H54 (cell line): ENCODE measurements around the gene CCDC12.

Experiments
- DNase-seq: peaks from one replicate; pipeline ENCODE4 v3.0.0; 2011; ENCODE audit warnings: low spot score, mixed read lengths; ENCODE audit not compliant: insufficient read length
- FAIRE-seq: peaks from 3 replicates; lab custom pipeline; 2011; peaks lifted over from hg19 to GRCh38; lab: Jason Lieb, UNC
- POLR2A ChIP-seq: IDR thresholded peaks from 2 replicates; pipeline ENCODE4 v1.6.1; 2011; ENCODE audit warnings: low read depth, mild to moderate bottlenecking, low read length

CCDC12 gene

GRCh38 chr3:46925585-46925934 lies 51.0 kb downstream of the CCDC12 start:
- FAIRE-seq (no peak), DNase-seq (no peak)
- no peak for TF ChIP-seq POLR2A

DNA sequence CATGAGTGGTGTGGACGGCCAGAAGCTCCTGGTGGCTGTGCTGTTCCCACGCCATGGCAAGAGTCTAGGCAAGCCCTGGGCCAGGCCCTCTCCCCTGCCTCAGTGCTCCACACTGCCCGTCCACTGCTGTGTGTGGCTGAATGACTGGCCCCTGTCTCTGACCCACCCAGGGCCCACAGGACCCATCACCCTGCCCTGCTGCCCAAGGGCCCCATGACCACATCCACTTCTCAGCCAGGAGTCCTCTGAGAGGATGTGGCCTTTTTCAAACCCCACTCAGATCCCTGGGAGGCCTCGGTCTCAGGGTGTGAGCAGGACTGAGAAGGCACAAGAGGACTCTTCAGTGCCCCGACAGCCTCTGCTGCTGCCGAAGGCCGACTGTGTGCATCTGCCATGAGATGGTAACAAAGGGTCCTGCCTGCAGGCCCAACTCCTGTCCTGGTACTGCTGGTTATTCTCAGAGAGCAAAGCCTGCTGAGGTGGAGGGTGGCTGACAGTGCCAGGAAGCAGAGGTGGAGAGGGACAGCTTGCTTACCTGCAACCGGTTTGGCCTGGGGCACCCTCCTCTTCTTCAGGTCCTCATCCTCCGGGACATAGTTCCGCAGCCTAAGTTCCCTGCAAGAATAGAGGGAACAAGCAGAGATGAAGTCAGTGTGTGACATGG lies 51.5 kb downstream of the CCDC12 start:
- no peak for FAIRE-seq
- TF ChIP-seq POLR2A: no peak
- no peak for DNase-seq

- FAIRE-seq: no peak
- TF ChIP-seq POLR2A: no peak
- DNase-seq: no peak
These were observed 52.8 kb downstream of the CCDC12 start for GRCh38 chr3:46923559-46924350.

DNA sequence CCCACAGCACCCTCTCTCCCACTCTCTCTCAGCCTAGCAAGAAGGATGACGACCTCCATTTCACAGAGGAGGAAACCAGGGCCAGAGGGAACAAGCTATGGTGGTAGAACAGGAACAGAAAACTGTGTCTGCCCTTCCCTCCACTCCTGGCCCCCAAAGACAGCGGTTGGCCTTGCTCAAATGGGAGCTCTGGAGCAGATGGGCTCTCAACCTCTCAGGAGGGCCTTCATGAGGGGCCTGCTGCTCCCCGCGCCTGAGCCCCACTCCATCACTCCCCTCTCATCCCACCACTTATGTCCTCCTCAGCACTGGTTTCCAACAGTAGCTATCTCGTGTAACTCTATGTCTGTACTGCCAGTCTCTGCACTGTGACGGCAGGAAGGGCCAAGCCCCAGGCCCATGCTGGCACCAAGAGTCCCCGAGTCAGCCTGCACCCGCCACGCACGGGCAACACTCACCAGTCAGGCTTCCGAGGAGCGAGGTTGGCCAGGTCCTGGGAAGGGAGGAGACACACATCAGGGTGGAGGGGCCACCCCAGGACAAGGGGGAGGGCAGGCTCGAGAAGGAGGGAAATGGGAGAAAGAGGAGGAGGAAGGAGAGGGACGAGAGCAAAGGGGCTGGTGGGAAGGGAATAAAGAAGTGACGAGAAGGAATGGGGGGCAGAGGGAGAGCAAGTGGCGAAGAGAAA lies 53.5 kb downstream of the CCDC12 start:
- FAIRE-seq (no peak), DNase-seq (no peak)
- TF ChIP-seq POLR2A: no peak

DNA sequence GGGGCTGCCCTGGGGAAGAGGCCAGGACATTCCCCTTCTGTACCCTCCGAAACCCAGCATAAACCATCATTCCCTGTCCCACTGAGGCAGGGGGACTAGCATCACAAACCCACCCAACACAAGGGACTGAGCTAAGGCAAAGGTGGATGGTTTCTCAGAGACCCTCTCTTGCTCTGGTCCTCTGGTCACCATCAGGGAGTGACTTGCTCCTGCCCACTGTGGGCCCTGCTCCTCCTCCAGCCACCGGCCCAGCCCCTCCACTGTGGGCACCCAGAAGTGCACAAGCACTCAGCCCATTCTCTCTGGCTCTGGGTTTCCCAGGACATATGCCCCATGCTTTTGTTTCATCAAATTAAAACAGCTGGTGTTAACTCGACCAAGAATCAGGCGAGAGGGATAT lies 54.1 kb downstream of the CCDC12 start:
- TF ChIP-seq POLR2A: no peak
- FAIRE-seq (no peak), DNase-seq (no peak)

DNA sequence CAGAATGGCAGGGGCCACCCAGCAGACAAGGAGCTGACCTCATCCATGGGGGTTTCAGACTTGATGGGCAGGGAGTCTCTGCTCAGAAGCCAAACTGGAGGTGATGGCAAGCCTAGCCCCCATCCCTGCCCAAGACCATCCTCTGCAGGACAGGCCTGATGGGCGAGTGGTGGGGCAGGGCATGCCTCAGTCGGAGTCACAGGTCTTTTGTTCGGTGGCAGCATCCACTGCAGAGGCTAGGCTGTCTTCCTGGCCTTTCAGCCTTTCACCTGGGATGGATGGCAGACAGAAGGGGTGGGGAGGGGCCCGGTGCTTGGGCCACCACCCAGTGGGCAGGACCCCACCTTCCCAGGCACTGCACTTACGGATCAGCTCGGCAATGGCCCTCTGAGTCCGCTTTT lies 54.7 kb downstream of the CCDC12 start:
- TF ChIP-seq POLR2A: no peak
- FAIRE-seq: no peak
- DNase-seq: no peak

- TF ChIP-seq POLR2A: no peak
- FAIRE-seq: no peak
- DNase-seq: no peak
These were observed 55.5 kb downstream of the CCDC12 start for GRCh38 chr3:46921041-46921440.

DNA sequence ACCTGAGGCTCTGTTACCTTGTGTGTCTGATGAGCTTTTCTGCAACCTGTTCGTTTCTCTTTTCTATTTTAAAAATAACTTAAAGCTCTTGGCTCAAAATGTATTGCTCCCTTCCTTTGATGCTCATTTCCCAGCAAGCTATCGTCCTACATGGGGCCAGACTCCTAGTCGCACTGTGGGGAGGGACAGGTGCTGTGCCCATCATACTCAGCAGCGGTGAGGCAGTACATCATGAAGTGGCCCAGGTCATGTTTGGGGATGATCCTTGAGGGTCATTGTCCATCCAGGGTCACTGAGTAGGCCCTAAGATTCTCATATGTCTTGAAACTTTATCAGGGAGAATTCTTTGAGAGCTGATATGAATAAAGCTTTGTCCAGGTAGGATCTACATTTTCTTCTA lies 57.9 kb downstream of the CCDC12 start:
- FAIRE-seq: no peak
- TF ChIP-seq POLR2A: no peak
- no peak for DNase-seq

GRCh38 chr3:46918202-46918601 lies 58.3 kb downstream of the CCDC12 start:
- TF ChIP-seq POLR2A: no peak
- DNase-seq: no peak
- no peak for FAIRE-seq

GRCh38 chr3:46917257-46917656 lies 59.3 kb downstream of the CCDC12 start:
- FAIRE-seq (no peak), DNase-seq (no peak)
- TF ChIP-seq POLR2A: no peak

DNA sequence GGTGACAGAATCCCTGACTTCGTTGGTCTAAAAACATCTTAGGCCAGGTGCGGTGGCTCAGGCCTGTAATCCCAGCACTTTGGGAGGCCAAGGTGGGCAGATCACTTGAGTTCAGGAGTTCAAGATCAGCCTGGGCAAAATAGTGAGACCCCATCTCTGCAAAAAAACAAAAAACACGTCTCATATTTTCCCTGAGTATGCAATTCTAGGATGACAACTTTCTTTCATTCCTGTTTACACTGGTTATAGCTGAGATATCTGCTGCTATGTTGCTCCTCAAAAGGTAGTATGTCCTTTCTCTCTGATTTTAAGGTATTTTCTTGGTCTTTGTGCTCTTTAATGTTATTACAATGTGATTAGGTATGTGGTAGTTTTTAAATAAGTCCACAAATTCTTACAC lies 59.7 kb downstream of the CCDC12 start:
- TF ChIP-seq POLR2A: no peak
- no peak for FAIRE-seq
- no peak for DNase-seq

DNA sequence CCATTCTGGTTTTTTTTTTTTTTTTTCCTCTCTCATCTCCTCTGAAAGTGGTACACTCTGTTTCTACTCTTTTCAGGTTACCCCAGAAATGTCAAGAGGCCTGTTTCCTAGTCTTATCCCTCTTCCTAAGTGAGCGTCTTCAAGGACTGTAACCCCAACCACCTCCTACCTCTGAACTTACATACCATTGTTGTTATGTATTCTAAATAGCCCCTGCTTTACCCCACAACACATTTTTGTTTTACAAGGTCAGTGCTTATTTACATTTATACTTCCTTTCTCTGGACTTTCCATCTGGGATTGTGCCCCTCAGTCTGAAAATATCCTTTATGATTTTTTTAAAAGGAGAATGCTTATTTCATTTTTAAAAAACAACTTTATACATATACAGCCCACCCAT lies 60.3 kb downstream of the CCDC12 start:
- no peak for TF ChIP-seq POLR2A
- DNase-seq: no peak
- FAIRE-seq: no peak

DNA sequence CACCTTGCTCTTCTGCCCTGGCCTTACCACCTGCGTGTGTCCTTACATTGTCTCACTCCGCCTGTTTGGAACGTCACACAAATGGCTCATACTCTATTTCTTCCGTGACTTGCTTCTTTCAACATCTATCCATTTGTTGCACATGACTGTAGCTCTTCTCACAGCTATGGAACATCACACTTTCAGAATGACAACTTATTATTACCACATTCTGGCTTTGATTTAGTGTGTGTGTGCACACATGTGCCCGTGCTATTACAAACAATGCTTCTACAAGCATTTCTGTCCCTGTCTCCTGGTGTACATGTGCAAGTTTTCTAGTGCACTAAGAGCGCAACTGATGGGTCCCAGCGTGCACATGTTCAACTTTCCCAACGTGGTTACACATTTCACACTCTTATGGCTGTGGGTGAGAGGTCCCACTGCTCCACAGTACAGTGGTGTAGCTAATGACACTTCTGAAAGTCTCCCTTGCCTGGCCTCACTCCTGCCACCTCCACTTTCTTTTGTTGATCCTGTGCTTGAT lies 61.2 kb downstream of the CCDC12 start:
- no peak for TF ChIP-seq POLR2A
- FAIRE-seq (no peak), DNase-seq (no peak)

GRCh38 chr3:46914849-46915248 lies 61.7 kb downstream of the CCDC12 start:
- no peak for FAIRE-seq
- no peak for TF ChIP-seq POLR2A
- DNase-seq: no peak
